ENCODE measurements around the gene PDE4B. TPM values are rescaled to one million over a fixed set of nuclear protein-coding genes. Genes with fewer than 3 reads are reported as not detected.
A peak's percentile ranks its signal among the peaks of the same experiment; 100 is the strongest.

Gene PDE4B
- total RNA-seq, 1 donor from 2014 or later = 163 TPM

DNA sequence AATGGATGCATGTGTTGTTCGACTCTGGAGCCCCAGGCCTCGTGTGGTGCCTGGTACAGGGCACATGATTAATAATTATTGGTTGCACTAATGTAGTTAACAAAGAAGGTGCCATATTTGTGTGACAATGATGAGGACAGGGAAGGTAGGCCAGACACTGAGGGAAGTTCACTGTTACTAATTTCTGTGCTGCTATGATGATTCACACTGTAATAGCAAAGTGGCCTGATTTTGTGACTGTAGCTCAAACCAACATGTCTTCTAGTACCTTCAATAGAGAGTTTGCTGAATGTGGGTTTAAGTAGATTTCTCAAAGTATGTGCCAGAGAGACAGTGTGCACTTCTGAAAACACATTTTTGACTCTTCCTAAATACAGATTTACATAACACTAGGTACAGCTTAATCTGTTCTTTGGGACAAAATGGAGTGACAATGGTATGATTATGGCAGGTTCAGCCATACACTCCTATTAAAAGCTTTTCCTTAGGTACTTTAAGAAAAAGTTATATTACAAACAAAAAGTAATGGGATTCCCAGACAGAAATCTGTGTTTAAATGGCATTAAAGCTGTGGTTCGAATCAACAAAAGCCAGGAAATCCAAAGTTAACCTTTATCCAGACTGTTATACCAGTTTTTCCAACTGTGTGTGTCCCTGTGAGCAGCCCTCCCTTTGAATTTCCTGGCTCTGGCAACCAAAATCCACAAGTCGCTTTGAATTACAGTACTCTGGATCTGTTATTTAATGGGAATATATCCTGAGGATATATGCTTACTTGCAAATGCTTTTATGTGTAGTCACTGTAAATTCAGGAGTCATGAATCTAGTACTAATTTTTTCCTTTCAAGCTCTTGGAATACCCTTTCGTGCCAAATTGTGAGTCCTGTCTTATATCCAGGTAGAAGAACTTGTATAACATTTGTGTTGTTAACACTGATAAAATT is 464.2 kb downstream of the PDE4B start:
- DNase-seq (ENCODE audit: low read depth in 2 of 2) = peak in 1 of 2 donors; percentile 84

- no peak for DNase-seq (ENCODE audit: low read depth in 2 of 2)
Observed at GRCh38 chr1:66258404-66259105, 465.9 kb downstream of the PDE4B start.

GRCh38 chr1:66261364-66261763 is 468.7 kb downstream of the PDE4B start:
- DNase-seq (ENCODE audit: low read depth in 2 of 2) = no peak

DNA sequence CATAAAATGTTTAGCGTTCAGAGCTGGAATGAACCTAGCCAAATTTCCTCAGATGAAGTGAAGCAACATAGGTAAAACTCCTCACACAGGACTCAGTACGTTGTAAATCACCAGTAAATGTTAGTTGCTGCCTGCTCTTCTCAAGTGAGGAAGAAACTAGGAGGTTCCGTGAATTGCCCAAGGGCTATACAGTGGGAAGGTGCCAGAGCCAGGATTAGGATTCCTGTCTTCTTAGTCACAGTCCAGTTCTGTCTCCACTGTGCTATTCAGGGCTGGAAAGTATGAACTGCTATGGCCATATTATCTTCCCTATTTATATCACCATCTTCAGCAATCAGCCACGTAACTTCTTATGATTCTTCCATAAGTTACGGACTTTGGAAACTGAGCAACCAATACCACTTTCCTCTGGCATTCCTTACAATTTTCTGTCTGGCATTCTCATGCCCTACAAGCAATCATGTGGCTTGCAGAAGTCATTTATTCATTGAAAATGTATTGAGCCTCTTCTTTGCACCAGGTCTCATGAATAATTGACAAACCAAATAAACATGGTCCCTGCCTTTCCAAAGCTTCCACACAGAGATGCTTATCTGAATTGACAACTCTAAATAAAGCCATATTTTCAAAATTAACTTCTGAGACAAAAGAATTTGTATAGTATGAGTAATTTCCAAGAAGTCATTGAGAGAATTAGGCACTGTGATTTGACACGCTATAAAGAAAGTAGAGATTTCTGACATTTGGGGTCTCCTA is 469.7 kb downstream of the PDE4B start:
- peak in 1 of 2 donors; percentile 64 for DNase-seq (ENCODE audit: low read depth in 2 of 2)

- DNase-seq (ENCODE audit: low read depth in 2 of 2) = peak; percentile 22 to 75
Observed at GRCh38 chr1:66265268-66265667, 472.6 kb downstream of the PDE4B start.

GRCh38 chr1:66265796-66266195 is 473.1 kb downstream of the PDE4B start:
- peak; percentile 72 to 97 for DNase-seq (ENCODE audit: low read depth in 2 of 2)

DNA sequence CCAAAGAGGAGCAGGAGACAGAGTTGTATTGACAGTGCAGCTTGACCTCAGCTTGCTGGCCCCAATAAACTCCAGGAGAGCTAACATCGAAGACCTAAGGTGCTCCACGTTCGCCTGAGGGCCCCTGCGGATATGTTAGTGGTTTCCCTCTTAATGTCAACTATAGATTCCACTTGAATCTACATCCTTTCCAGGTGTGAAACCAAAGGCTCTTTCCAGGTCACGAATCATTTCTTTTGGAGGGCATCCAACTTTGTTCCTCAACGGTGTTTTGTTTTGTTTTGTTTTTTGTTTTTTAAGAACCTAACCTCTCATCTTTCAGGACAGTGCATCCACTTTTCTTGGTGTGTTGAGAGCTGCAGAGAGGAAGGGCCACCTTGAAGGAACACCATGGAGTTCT is 473.7 kb downstream of the PDE4B start:
- DNase-seq (ENCODE audit: low read depth in 2 of 2) = peak; percentile 8 to 46

GRCh38 chr1:66266756-66267155 is 474.1 kb downstream of the PDE4B start:
- DNase-seq (ENCODE audit: low read depth in 2 of 2) = peak; percentile 28 to 71

DNA sequence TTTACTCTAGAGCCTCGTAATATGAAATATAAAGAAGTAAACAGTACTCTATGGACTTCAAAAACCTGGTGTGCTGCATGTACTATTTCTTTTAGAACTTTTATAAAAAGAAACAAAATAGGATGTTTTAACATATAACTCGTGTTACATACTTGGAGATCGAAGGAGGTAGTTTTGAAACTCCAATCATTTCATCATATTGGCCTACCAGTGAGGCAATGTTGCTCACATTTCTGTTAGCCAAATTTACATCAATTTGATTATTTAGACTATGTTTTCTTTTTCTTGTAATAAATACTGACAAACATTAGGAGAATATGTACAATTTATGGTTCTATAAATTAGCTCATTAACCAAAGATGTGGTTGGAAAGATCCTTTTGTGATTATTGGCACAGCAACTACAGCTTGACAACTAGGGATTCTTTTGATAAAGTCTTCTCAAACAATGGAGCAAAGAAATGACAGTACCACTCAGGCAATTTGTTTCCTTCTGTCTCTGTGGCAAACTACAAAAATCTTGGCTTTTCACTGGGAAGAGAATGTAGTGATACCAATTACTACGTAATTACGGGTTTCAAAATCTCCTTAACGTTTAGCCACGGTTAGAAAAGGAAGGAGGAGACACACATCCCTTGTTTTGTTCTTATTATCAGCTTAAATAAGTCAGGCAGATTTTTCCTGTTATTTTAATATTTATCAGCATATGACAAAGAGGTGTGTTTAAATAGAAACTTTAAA is 474.7 kb downstream of the PDE4B start:
- peak; percentile 52 to 67 for DNase-seq (ENCODE audit: low read depth in 2 of 2)

GRCh38 chr1:66269222-66269621 is 476.5 kb downstream of the PDE4B start:
- no peak for DNase-seq (ENCODE audit: low read depth in 2 of 2)

- DNase-seq (ENCODE audit: low read depth in 2 of 2) = peak in 1 of 2 donors; percentile 25
Observed at GRCh38 chr1:66270119-66270812, 477.6 kb downstream of the PDE4B start.

GRCh38 chr1:66271216-66271903 is 478.7 kb downstream of the PDE4B start:
- peak; percentile 98 for DNase-seq (ENCODE audit: low read depth in 2 of 2)

DNA sequence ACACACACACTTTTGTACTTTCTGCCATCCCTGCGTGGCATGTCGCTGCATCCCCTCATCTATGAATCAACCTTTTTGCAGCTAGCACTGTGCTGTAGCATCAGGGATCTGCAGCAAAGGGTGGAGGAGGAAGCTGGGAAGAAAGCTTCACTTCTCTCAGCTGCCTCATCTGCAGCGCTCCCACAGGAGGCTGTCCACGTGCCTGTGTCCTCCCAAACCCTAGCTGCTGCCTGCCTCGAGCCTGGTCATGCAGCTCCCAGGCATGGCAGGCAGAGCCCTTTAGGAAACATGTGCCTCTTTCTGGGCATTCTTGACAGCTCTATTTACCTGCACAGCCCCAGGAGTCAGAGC is 479.2 kb downstream of the PDE4B start:
- peak; percentile 45 to 57 for DNase-seq (ENCODE audit: low read depth in 2 of 2)

- DNase-seq (ENCODE audit: low read depth in 2 of 2) = no peak
Observed at GRCh38 chr1:66273656-66274055, 481.0 kb downstream of the PDE4B start.

DNA sequence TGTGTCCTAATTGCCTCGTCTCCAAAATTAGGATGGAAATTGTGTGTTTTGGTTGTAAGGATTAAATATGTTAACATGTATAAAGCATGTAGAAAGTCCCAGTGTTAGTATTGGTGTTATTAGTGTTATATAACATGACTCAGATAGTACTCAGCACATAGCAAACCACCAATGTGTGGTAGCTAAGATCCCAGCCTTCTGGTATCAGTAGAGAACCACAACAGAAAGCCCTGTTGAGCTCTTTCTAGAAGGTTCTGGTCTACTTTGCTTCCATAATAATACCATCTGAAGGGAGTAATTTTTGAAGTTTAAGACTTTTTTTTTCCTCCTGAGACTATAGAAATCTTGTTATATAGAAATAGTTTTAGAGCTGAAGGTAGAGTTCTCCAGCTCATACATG is 481.9 kb downstream of the PDE4B start:
- DNase-seq (ENCODE audit: low read depth in 2 of 2) = peak in 1 of 2 donors; percentile 16

DNA sequence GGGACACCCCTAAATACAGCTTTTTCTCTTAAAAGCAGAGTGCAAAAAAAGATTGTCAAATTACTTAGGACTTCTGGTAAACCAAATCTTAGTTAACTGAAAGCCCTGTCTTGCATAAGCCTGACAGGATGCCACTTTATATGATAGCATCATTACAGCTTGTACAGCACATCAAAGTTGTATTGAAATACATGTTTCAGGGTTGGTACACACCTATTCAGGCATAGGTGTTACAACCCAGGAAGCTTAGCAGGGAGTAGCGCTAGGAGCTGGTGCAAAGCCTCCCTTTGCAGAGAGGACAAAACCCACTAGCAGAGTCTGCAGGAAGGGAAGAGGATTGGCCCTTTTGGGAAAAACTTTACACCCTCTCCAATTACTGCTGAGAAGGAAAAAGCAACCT is 482.4 kb downstream of the PDE4B start:
- DNase-seq (ENCODE audit: low read depth in 2 of 2) = no peak

DNA sequence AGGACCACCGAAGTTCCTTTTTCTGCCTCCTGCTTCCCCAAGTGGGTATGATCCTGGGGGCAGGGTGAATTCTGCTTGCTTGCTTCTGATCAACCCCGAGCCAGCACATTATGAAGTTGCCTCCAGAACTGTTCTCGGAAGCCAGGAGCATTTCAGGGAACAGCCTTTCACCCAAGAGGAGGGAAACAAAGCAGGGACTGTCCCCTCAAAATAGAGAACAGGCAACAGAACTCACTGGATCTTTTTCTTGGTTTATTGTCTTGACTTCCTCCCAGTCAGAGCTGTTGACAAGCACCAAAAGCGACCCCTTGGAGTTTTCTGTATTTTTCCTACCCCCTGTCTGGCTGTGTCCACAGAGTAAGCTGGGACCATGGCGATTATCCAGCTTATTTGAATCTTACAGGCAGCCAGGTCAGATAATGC is 482.9 kb downstream of the PDE4B start:
- DNase-seq (ENCODE audit: low read depth in 2 of 2) = no peak

GRCh38 chr1:66276218-66276617 is 483.5 kb downstream of the PDE4B start:
- no peak for DNase-seq (ENCODE audit: low read depth in 2 of 2)

GRCh38 chr1:66278260-66279021 is 485.7 kb downstream of the PDE4B start:
- DNase-seq (ENCODE audit: low read depth in 2 of 2) = no peak
